ENCODE results near the gene NLGN1.

NLGN1 gene

DNA sequence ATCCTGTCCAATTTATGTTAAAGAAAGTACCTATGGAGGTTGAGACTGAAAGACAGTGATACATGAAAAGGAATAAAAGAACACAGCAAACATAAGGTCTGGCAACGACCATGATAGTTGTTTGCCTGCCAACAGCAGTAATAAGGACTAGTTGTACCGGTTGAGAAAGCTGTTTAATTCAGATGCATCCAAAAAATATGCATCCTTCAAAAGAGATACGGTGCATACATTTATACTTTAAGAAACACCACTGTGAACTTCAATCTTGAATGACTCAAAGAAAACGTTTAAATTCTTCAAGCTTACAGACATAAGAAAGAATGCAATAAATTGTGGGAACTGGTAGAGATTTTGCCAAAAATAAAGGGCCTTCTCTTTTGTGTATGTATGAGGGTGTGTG lies 492.1 kb downstream of the NLGN1 start (continued):
- TF ChIP-seq, protein P1, sequence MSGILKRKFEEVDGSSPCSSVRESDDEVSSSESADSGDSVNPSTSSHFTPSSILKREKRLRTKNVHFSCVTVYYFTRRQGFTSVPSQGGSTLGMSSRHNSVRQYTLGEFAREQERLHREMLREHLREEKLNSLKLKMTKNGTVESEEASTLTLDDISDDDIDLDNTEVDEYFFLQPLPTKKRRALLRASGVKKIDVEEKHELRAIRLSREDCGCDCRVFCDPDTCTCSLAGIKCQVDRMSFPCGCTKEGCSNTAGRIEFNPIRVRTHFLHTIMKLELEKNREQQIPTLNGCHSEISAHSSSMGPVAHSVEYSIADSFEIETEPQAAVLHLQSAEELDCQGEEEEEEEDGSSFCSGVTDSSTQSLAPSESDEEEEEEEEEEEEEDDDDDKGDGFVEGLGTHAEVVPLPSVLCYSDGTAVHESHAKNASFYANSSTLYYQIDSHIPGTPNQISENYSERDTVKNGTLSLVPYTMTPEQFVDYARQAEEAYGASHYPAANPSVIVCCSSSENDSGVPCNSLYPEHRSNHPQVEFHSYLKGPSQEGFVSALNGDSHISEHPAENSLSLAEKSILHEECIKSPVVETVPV (CRISPR knock-in tag; IDR thresholded peaks at IDR 0.05) = no peak

DNA sequence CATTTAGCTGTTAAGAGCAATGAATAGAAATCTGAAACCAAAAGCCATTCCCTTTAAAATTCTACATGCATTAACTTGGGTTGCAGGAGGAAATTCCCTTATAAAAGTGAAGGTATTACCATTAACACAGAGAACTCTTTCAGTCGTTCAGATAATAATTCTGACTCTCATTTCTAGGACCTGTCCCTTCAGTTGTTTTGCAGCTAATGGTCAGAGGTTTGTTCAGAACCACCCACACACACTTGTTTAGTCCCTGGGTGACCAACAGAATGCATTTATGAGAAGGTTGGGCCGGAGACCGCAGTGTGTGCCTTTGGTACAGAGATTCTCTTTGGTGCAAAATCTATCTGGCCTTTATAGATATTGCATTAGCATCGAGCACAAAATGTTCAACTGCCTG lies 492.5 kb downstream of the NLGN1 start:
- ATAC-seq = no peak
- TF ChIP-seq ZC3H10 (CRISPR knock-in tag; IDR thresholded peaks at IDR 0.05) = no peak
- TF ChIP-seq GLIS3 (CRISPR knock-in tag; IDR thresholded peaks at IDR 0.05) = no peak
- TF ChIP-seq ZFP30 (CRISPR knock-in tag; IDR thresholded peaks at IDR 0.05) = no peak
- TF ChIP-seq OSR1 (CRISPR knock-in tag; IDR thresholded peaks at IDR 0.05) = no peak
- no peak for TF ChIP-seq RARB (CRISPR knock-in tag; IDR thresholded peaks at IDR 0.05)
- TF ChIP-seq, protein P2, sequence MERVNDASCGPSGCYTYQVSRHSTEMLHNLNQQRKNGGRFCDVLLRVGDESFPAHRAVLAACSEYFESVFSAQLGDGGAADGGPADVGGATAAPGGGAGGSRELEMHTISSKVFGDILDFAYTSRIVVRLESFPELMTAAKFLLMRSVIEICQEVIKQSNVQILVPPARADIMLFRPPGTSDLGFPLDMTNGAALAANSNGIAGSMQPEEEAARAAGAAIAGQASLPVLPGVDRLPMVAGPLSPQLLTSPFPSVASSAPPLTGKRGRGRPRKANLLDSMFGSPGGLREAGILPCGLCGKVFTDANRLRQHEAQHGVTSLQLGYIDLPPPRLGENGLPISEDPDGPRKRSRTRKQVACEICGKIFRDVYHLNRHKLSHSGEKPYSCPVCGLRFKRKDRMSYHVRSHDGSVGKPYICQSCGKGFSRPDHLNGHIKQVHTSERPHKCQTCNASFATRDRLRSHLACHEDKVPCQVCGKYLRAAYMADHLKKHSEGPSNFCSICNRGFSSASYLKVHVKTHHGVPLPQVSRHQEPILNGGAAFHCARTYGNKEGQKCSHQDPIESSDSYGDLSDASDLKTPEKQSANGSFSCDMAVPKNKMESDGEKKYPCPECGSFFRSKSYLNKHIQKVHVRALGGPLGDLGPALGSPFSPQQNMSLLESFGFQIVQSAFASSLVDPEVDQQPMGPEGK (CRISPR knock-in tag; IDR thresholded peaks at IDR 0.05; ENCODE audit: borderline replicate concordance) = no peak
- TF ChIP-seq CSDC2 (CRISPR knock-in tag; IDR thresholded peaks at IDR 0.05) = no peak
- TF ChIP-seq ESRRG (CRISPR knock-in tag; IDR thresholded peaks at IDR 0.05) = no peak
- TF ChIP-seq, protein P1 (CRISPR knock-in tag; IDR thresholded peaks at IDR 0.05) = no peak
- TF ChIP-seq TCF4 (CRISPR knock-in tag; IDR thresholded peaks at IDR 0.05; ENCODE audit: borderline replicate concordance) = no peak
- no peak for TF ChIP-seq TOX (CRISPR knock-in tag; IDR thresholded peaks at IDR 0.05; ENCODE audit: borderline replicate concordance)
- TF ChIP-seq SNAI2 (CRISPR knock-in tag; IDR thresholded peaks at IDR 0.05) = no peak
- TF ChIP-seq BACH2 (CRISPR knock-in tag; IDR thresholded peaks at IDR 0.05; ENCODE audit: borderline replicate concordance) = no peak
- TF ChIP-seq, protein P3, sequence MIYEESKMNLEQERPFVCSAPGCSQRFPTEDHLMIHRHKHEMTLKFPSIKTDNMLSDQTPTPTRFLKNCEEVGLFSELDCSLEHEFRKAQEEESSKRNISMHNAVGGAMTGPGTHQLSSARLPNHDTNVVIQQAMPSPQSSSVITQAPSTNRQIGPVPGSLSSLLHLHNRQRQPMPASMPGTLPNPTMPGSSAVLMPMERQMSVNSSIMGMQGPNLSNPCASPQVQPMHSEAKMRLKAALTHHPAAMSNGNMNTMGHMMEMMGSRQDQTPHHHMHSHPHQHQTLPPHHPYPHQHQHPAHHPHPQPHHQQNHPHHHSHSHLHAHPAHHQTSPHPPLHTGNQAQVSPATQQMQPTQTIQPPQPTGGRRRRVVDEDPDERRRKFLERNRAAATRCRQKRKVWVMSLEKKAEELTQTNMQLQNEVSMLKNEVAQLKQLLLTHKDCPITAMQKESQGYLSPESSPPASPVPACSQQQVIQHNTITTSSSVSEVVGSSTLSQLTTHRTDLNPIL (CRISPR knock-in tag; IDR thresholded peaks at IDR 0.05; ENCODE audit: low read depth) = no peak
- no peak for TF ChIP-seq ARNTL (CRISPR knock-in tag; IDR thresholded peaks at IDR 0.05; ENCODE audit: borderline replicate concordance, low read depth)
- TF ChIP-seq ZNF8 (CRISPR knock-in tag; IDR thresholded peaks at IDR 0.05) = no peak
- no peak for TF ChIP-seq ZNF70 (CRISPR knock-in tag; IDR thresholded peaks at IDR 0.05)

DNA sequence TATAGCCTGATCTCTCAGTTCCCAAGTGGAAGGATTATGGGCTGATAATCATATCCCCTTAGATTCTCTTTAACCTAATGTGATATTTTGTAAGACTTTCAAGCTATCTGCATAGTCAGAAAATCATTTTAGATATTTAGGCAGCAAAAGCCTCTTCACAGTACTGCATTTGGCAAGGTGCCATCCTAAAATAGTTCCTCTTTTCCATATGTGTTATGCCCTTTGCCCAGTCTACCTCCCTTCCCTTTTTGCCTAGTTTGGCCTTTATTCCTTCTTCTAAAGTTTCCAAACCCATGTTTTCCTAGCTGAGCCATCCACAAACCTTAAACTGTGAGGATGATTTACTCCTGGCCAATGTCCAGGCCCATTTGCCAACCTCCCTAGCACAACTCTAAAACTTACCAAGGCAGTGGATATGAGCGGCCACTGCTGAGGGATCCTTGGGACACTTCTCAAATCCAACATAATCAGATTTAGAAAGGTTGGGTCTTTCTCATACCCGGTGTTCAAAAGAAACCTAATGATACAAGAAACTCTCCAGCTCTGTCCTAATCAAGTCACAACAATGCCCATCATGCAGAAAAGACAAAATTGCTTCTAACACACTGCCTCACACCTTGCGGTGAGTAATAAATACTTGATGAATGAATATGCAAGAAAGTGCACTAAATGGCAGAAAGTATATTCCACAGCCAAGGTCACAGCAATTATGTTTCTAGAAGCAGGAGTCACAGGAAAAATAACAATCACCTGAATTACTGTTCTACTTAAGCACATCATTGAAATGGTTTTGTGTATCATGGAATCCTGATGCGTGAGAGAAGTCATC lies 493.9 kb downstream of the NLGN1 start:
- no peak for TF ChIP-seq RARB (CRISPR knock-in tag; IDR thresholded peaks at IDR 0.05)
- no peak for TF ChIP-seq ESRRG (CRISPR knock-in tag; IDR thresholded peaks at IDR 0.05)
- no peak for TF ChIP-seq CSDC2 (CRISPR knock-in tag; IDR thresholded peaks at IDR 0.05)
- no peak for TF ChIP-seq OSR1 (CRISPR knock-in tag; IDR thresholded peaks at IDR 0.05)
- no peak for TF ChIP-seq ZFP3 (CRISPR knock-in tag; IDR thresholded peaks at IDR 0.05)
- TF ChIP-seq, protein P3 (CRISPR knock-in tag; IDR thresholded peaks at IDR 0.05; ENCODE audit: low read depth) = no peak
- TF ChIP-seq ARNTL (CRISPR knock-in tag; IDR thresholded peaks at IDR 0.05; ENCODE audit: borderline replicate concordance, low read depth) = no peak
- TF ChIP-seq BACH2 (CRISPR knock-in tag; IDR thresholded peaks at IDR 0.05; ENCODE audit: borderline replicate concordance) = no peak
- TF ChIP-seq, protein P4, sequence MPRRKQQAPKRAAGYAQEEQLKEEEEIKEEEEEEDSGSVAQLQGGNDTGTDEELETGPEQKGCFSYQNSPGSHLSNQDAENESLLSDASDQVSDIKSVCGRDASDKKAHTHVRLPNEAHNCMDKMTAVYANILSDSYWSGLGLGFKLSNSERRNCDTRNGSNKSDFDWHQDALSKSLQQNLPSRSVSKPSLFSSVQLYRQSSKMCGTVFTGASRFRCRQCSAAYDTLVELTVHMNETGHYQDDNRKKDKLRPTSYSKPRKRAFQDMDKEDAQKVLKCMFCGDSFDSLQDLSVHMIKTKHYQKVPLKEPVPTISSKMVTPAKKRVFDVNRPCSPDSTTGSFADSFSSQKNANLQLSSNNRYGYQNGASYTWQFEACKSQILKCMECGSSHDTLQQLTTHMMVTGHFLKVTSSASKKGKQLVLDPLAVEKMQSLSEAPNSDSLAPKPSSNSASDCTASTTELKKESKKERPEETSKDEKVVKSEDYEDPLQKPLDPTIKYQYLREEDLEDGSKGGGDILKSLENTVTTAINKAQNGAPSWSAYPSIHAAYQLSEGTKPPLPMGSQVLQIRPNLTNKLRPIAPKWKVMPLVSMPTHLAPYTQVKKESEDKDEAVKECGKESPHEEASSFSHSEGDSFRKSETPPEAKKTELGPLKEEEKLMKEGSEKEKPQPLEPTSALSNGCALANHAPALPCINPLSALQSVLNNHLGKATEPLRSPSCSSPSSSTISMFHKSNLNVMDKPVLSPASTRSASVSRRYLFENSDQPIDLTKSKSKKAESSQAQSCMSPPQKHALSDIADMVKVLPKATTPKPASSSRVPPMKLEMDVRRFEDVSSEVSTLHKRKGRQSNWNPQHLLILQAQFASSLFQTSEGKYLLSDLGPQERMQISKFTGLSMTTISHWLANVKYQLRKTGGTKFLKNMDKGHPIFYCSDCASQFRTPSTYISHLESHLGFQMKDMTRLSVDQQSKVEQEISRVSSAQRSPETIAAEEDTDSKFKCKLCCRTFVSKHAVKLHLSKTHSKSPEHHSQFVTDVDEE (CRISPR knock-in tag; IDR thresholded peaks at IDR 0.05) = no peak
- TF ChIP-seq ZFP30 (CRISPR knock-in tag; IDR thresholded peaks at IDR 0.05) = no peak
- no peak for TF ChIP-seq SNAI2 (CRISPR knock-in tag; IDR thresholded peaks at IDR 0.05)
- TF ChIP-seq, protein P5, sequence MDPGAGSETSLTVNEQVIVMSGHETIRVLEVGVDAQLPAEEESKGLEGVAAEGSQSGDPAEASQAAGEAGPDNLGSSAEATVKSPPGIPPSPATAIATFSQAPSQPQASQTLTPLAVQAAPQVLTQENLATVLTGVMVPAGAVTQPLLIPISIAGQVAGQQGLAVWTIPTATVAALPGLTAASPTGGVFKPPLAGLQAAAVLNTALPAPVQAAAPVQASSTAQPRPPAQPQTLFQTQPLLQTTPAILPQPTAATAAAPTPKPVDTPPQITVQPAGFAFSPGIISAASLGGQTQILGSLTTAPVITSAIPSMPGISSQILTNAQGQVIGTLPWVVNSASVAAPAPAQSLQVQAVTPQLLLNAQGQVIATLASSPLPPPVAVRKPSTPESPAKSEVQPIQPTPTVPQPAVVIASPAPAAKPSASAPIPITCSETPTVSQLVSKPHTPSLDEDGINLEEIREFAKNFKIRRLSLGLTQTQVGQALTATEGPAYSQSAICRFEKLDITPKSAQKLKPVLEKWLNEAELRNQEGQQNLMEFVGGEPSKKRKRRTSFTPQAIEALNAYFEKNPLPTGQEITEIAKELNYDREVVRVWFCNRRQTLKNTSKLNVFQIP (CRISPR knock-in tag; IDR thresholded peaks at IDR 0.05; ENCODE audit: borderline replicate concordance, low read depth) = no peak
- no peak for TF ChIP-seq GLIS3 (CRISPR knock-in tag; IDR thresholded peaks at IDR 0.05)
- ATAC-seq = peak; percentile 50

Measured in SK-N-SH treated with all-trans-retinoic acid at 6 μM for 48 hours (cell line).